ENCODE data around the gene ANTXR1. TPM values are rescaled to one million over a fixed set of nuclear protein-coding genes. Genes with fewer than 3 reads are reported as not detected.

The ANTXR1 gene
- total RNA-seq, 1 experiment from 2014 or later, result 0.27 TPM

DNA sequence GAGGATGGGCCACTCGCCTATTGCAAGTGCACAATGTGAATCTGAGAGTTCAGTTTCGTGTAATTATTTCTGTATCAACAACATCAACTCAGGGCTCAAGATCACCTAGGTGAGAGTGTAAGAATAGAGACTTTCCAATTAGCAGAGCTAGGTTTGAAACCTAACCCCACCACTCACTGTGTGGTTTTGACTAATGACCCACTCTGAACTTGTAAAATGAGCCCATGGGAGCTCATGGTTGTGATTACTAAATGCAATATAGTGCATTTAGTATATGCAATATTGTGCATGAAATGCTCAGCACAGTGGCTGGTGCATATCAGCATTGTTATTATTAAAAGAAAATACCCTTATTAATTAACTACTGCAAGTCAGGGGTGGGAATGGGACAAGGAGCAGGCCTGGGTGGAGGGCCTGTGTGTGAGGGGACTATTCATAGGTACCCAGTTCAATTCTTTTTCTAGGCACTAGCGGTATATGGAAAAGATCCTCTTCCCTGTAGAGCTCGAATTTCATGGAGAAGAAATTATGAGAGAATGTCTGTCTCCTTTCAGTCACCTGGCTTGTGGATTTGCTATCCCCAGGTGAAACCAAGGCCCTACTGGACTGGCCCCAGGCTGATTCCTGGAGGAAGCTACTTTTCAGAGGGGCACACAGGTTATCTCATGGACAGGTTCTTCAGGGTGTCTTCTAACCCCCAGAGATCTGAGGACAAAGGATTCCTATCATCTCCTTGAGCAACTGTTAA is 204.5 kb downstream of the ANTXR1 start:
- Mint-ChIP-seq H3K4me3 (ENCODE audit: unreplicated experiment) (no peak overlapping the region), H3K9me3 (ENCODE audit: unreplicated experiment) (no peaks in the 10 kb centered on the region), H3K27me3 (ENCODE audit: insufficient read depth, unreplicated experiment) (peaks cover 7% of the 10 kb centered on the region), H3K36me3 (ENCODE audit: insufficient read depth, unreplicated experiment) (no peaks in the 10 kb centered on the region), H3K27ac (ENCODE audit: unreplicated experiment) (no peak overlapping the region), H3K4me1 (ENCODE audit: low read depth, unreplicated experiment) (no peaks in the 10 kb centered on the region)
- TF ChIP-seq, protein P1, sequence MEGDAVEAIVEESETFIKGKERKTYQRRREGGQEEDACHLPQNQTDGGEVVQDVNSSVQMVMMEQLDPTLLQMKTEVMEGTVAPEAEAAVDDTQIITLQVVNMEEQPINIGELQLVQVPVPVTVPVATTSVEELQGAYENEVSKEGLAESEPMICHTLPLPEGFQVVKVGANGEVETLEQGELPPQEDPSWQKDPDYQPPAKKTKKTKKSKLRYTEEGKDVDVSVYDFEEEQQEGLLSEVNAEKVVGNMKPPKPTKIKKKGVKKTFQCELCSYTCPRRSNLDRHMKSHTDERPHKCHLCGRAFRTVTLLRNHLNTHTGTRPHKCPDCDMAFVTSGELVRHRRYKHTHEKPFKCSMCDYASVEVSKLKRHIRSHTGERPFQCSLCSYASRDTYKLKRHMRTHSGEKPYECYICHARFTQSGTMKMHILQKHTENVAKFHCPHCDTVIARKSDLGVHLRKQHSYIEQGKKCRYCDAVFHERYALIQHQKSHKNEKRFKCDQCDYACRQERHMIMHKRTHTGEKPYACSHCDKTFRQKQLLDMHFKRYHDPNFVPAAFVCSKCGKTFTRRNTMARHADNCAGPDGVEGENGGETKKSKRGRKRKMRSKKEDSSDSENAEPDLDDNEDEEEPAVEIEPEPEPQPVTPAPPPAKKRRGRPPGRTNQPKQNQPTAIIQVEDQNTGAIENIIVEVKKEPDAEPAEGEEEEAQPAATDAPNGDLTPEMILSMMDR (IDR thresholded peaks at IDR 0.05; ENCODE audit: insufficient read depth in 1 of 2, low read depth in 1 of 2, low read length in 1 of 2, severe bottlenecking in 1 of 2, unreplicated experiment in 1 of 2), result no peak
- no peaks in the 10 kb centered on the region for H3K27me3 ChIP-seq (replicated peaks; ENCODE audit: control insufficient read depth, insufficient read depth, low read length)
- no peak for DNase-seq
- intact Hi-C loops (cut with micrococcal nuclease; ENCODE audit: unreplicated experiment), result no loop called here
- H3K36me3 ChIP-seq (ENCODE audit: control insufficient read depth, insufficient read depth, low read length), result no peaks in the 10 kb centered on the region
- CTCF ChIA-PET, result no interaction called here
- no peaks in the 10 kb centered on the region for H3K9me3 ChIP-seq
- no TSS peak for BruUV-seq (replicated peaks)
- H3K4me1 ChIP-seq, result no peaks in the 10 kb centered on the region
- no peak overlapping the region for H3K4me3 ChIP-seq (ENCODE audit: low read depth, low read length)
- POLR2A ChIA-PET, result no interaction called here

DNA sequence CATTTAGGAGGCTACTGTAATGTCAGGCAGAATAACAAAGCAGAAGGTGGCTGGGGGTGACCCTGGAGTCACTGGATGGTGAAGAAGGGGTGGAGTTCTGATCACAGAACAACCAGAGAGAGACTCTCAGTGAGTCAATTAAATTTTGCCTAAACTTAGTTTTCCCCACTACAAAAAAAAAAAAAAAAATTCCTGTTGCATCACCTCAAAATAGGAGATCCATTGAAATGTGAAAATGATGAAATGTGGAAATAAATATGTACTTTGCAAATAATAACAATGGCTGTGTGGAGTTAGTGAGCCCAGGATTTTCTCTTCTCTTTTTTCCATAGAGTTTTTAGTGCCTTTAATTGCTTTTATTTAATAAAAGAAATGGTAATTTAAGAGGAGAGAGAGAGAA is 208.5 kb downstream of the ANTXR1 start:
- H3K27ac Mint-ChIP-seq (ENCODE audit: unreplicated experiment), result no peak overlapping the region
- Histone ChIP-seq H3K27me3 (replicated peaks; ENCODE audit: control insufficient read depth, insufficient read depth, low read length) (no peaks in the 10 kb centered on the region), H3K4me3 (ENCODE audit: low read depth, low read length) (no peak overlapping the region), H3K4me1 (no peaks in the 10 kb centered on the region), H3K36me3 (ENCODE audit: control insufficient read depth, insufficient read depth, low read length) (no peaks in the 10 kb centered on the region), H3K9me3 (no peaks in the 10 kb centered on the region)
- H3K27me3 Mint-ChIP-seq (ENCODE audit: insufficient read depth, unreplicated experiment), result peaks cover 16% of the 10 kb centered on the region
- POLR2A ChIA-PET, result no interaction called here
- no TSS peak for BruUV-seq (replicated peaks)
- H3K9me3 Mint-ChIP-seq (ENCODE audit: unreplicated experiment), result no peaks in the 10 kb centered on the region
- H3K4me1 Mint-ChIP-seq (ENCODE audit: low read depth, unreplicated experiment), result no peaks in the 10 kb centered on the region
- CTCF ChIA-PET, result no interaction called here
- no peak overlapping the region for H3K4me3 Mint-ChIP-seq (ENCODE audit: unreplicated experiment)
- TF ChIP-seq, protein P1 (IDR thresholded peaks at IDR 0.05; ENCODE audit: insufficient read depth in 1 of 2, low read depth in 1 of 2, low read length in 1 of 2, severe bottlenecking in 1 of 2, unreplicated experiment in 1 of 2), result no peak
- intact Hi-C loops (cut with micrococcal nuclease; ENCODE audit: unreplicated experiment), result no loop called here
- no peak for DNase-seq
- no peaks in the 10 kb centered on the region for H3K36me3 Mint-ChIP-seq (ENCODE audit: insufficient read depth, unreplicated experiment)

DNA sequence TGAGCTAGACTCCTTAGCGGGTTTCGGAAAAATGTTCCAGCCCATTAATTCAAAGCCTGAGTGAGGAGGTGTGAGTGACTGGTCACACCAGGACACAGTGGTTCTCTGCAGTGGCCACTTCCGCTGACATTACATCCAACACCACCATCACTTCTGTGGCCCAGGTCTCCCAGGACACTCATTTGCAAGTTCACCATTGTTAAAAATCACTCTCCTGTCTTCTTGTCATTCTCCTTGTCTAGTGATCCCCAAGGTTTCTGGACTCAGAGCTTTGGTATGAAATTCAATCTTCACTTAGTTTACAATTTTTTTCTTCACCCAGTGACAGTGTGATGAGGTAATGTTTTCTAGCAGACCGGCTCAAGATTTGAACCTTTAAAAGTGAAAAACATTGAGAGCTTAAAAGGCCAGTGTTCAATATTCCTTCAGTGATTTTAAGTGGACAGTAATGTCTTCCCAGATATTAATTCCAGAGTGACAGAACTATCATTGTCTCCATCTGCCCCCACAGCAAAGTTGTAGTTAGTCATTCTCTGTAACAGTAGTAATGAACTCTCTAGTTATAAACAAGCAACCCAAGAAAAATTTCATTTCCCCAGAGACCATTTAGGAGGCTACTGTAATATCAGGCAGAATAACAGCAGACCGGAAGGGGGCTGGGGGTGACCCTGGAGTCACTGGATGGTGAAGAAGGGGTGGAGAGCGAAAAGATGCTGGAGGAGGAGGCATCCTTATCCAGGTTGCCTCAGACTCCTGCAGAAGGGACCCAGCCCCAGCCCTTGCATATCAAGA is 209.2 kb downstream of the ANTXR1 start:
- Mint-ChIP-seq H3K4me3 (ENCODE audit: unreplicated experiment) (no peak overlapping the region), H3K27me3 (ENCODE audit: insufficient read depth, unreplicated experiment) (peaks cover 16% of the 10 kb centered on the region), H3K27ac (ENCODE audit: unreplicated experiment) (no peak overlapping the region), H3K4me1 (ENCODE audit: low read depth, unreplicated experiment) (no peaks in the 10 kb centered on the region), H3K36me3 (ENCODE audit: insufficient read depth, unreplicated experiment) (no peaks in the 10 kb centered on the region), H3K9me3 (ENCODE audit: unreplicated experiment) (no peaks in the 10 kb centered on the region)
- no peaks in the 10 kb centered on the region for H3K27me3 ChIP-seq (replicated peaks; ENCODE audit: control insufficient read depth, insufficient read depth, low read length)
- ChIA-PET CTCF (no interaction called here), POLR2A (no interaction called here)
- intact Hi-C loops (cut with micrococcal nuclease; ENCODE audit: unreplicated experiment), result no loop called here
- H3K4me3 ChIP-seq (ENCODE audit: low read depth, low read length), result no peak overlapping the region
- TF ChIP-seq, protein P1 (IDR thresholded peaks at IDR 0.05; ENCODE audit: insufficient read depth in 1 of 2, low read depth in 1 of 2, low read length in 1 of 2, severe bottlenecking in 1 of 2, unreplicated experiment in 1 of 2), result no peak
- BruUV-seq (replicated peaks), result no TSS peak
- H3K36me3 ChIP-seq (ENCODE audit: control insufficient read depth, insufficient read depth, low read length), result no peaks in the 10 kb centered on the region
- no peaks in the 10 kb centered on the region for H3K4me1 ChIP-seq
- no peak for DNase-seq
- H3K9me3 ChIP-seq, result no peaks in the 10 kb centered on the region

Measured in Caco-2 (cell line).